Stomach (tissue), 9 donors: ENCODE measurements around the gene TMEM225B. TPM values are rescaled to one million over a fixed set of nuclear protein-coding genes. Genes with fewer than 3 reads are reported as not detected.

Experiments
- DNase-seq, 2 donors: peaks; one replicate each; pipeline versions ENCODE4 v3.0.0 to v3.0.0-alpha.2; 2013 to 2019
- H3K27ac ChIP-seq, 5 donors: fragments of 200-600 bp in 4 of 5; sonication (generic) in 4 of 5; one replicate each; pipeline ENCODE4 v1.5.1; 2013 to 2019; ENCODE audit warnings: mild to moderate bottlenecking in 1 of 5, moderate library complexity in 1 of 5
- H3K27me3 ChIP-seq, 3 donors: fragments of 200-600 bp; sonication (generic); one replicate each; pipeline ENCODE4 v1.5.1; 2017 to 2019; ENCODE audit warnings: mixed run types in 1 of 3
- H3K36me3 ChIP-seq, 4 donors: fragments of 200-600 bp; sonication (generic); 1 replicate in 3 of 4; 2 replicates in 1 of 4; pipeline ENCODE4 v1.5.1; 2016 to 2019
- H3K4me1 ChIP-seq, 4 donors: fragments of 200-600 bp; sonication (generic); one replicate each; pipeline ENCODE4 v1.5.1; 2016 to 2019
- H3K4me3 ChIP-seq, 4 donors: fragments of 200-600 bp; sonication (generic) in 3 of 4; one replicate each; pipeline ENCODE4 v1.5.1; 2016 to 2019; ENCODE audit warnings: mild to moderate bottlenecking in 1 of 4
- H3K9me3 ChIP-seq, 4 donors: fragments of 200-600 bp; sonication (generic); one replicate each; pipeline ENCODE4 v1.5.1; 2016 to 2019
- CTCF ChIP-seq, 7 experiments: fragments of 450-650 bp in 4 of 7; fragments of 200-600 bp in 3 of 7; sonication (generic) in 3 of 7; IDR thresholded peaks; one replicate each; pipeline ENCODE4 v1.5.1; 2016 to 2019; ENCODE audit warnings: antibody characterized with exemption in 7 of 7, control low read depth in 2 of 7, mild to moderate bottlenecking in 1 of 7
- EP300 ChIP-seq: sonication (generic); formaldehyde crosslinking; IDR thresholded peaks from one replicate; pipeline ENCODE4 v1.6.1; 2017; ENCODE audit warnings: antibody characterized with exemption
- POLR2A ChIP-seq, 4 donors: fragments of 450-650 bp; IDR thresholded peaks; one replicate each; pipeline ENCODE4 v1.6.1; 2016; ENCODE audit warnings: antibody characterized with exemption in 4 of 4, control low read depth in 2 of 4, mild to moderate bottlenecking in 1 of 4, moderate library complexity in 1 of 4
- POLR2AphosphoS5 ChIP-seq, 3 donors: sonication (generic); formaldehyde crosslinking; IDR thresholded peaks; one replicate each; pipeline ENCODE4 v1.6.1; 2016; ENCODE audit warnings: antibody characterized with exemption in 3 of 3
- WGBS, 5 donors: extraction: QIAGEN DNeasy Blood & Tissue Kit in 3 of 5; methylation state at CpG; one replicate each; pipeline versions ENCODE4 v1.1.5 to v1.1.7; 2013 to 2018; 5-methylcytosine and 5-hydroxymethylcytosine counted together
- intact Hi-C: fragments of 100-400 bp; cut with DNase I; formaldehyde crosslinking; loops from one replicate; pipeline ENCODE4 v1.15.1; 2023; ENCODE audit warnings: low total_unique reads
- polyA plus RNA-seq, 3 donors: library from polyadenylated mRNA; stranded (reverse); fragments of 200-250 nt; gene quantifications; one replicate each; pipeline ENCODE4 v1.2.3, GENCODE V29; 2013
- total RNA-seq, 5 donors: library from RNA; depleted of rRNA; stranded (reverse); fragments of >200 nt; gene quantifications; one replicate each; pipeline versions ENCODE4 v1.1.0 to v1.2.3, GENCODE V29; 2014 to 2016
- donor health status: healthy with polysubstance abuse.
- donor health status: Bipolar disorder and iron deficiency.
- donor health status: healthy.

The TMEM225B gene
- total and polyA plus RNA-seq, 8 donors = 0.73 to 4.3 (median 0.98) TPM; not detected in 4

GRCh38 chr7:99621271-99621670 is 23.2 kb downstream of the TMEM225B start:
- Histone ChIP-seq H3K27me3 (no peaks in the 10 kb centered on the region), H3K4me1 (peaks cover 8 to 22% (median 15%) of the 10 kb centered on the region in 4 donors), H3K27ac (no peak overlapping the region), H3K4me3 (no peak overlapping the region), H3K36me3 (peaks cover 70 to 83% (median 80%) of the 10 kb centered on the region in 4 donors), H3K9me3 (no peaks in the 10 kb centered on the region)
- WGBS, 5 donors = 87 to 94% (median 91%) methylated on average over 5 of the region's 5 CpGs
- TF ChIP-seq CTCF (IDR thresholded peaks at IDR 0.05) (no peak), POLR2A (IDR thresholded peaks at IDR 0.05) (no peak), EP300 (no peak), POLR2AphosphoS5 (IDR thresholded peaks at IDR 0.05) (no peak)
- DNase-seq = no peak
- intact Hi-C loops = no loop called here

DNA sequence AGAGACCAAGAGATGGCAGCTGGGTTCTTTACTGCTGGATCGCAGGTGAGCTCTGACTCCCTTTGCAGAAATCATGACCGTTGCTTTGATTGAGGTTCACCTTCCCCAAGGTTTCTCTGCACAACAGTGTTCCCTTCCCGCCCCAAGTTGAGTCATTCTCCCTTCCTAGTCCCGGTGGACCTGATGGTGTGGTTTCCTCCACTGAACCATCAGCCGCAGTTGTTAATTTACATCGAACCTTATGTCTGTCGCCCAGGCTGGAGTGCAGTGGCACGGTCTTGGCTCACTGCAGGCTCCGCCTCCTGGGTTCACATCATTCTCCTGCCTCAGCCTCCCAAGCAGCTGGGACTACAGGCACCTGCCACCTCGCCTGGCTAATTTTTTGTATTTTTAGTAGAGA is 24.5 kb downstream of the TMEM225B start:
- H3K36me3 ChIP-seq = peaks cover 79 to 96% (median 93%) of the 10 kb centered on the region in 4 donors
- TF ChIP-seq CTCF (IDR thresholded peaks at IDR 0.05) = no peak
- peaks cover 4 to 16% (median 11%) of the 10 kb centered on the region in 4 donors for H3K4me1 ChIP-seq
- intact Hi-C loops = no loop called here
- no peaks in the 10 kb centered on the region for H3K27me3 ChIP-seq
- H3K27ac ChIP-seq = no peak overlapping the region
- no peak for DNase-seq
- H3K4me3 ChIP-seq = no peak overlapping the region
- H3K9me3 ChIP-seq = no peaks in the 10 kb centered on the region
- WGBS, 5 donors = 87 to 94% (median 92%) methylated on average over 10 of the region's 10 CpGs

- H3K36me3 ChIP-seq = peaks cover 79 to 100% (median 99%) of the 10 kb centered on the region in 4 donors
- no peak overlapping the region for H3K27ac ChIP-seq
- no peak for TF ChIP-seq POLR2AphosphoS5 (IDR thresholded peaks at IDR 0.05)
- no peak for TF ChIP-seq EP300
- TF ChIP-seq POLR2A (IDR thresholded peaks at IDR 0.05) = no peak
- no peak for TF ChIP-seq CTCF (IDR thresholded peaks at IDR 0.05)
These were observed 25.1 kb downstream of the TMEM225B start for GRCh38 chr7:99623091-99623693.

DNA sequence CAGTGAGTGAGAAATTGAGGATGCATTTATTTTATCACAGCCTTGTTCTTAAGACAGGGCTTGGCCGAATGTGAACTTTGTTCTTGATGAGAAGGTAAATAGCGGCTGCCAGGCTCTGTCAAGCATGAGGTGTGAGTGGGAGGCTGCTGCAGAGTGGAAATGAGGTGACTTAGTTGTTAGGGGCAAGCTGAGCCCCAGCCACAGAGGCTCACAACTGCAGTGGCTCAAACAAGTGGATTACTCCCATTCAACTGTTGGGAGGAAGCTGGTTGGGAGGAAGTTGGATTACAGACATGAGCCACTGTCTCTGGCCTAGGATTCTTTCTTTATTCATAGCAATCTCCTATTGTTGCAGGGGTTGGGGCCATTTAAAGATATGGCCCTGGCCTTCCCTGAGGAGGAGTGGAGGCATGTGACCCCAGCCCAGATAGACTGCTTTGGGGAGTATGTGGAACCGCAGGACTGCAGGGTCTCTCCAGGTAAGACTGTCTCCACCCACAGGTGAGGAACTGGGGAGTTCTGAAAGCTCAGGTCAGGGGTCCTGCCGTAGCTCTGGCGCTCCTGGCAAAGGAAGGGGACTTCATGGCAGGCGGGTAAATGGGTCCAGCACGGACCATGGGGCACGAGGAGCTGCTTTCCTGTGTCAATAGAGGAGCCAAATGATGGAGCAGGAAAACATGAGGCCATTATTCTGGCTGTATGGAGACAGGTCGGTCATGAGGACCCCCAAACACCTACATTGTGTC is 25.8 kb downstream of the TMEM225B start:
- WGBS, 5 donors = 73 to 90% (median 85%) methylated on average over 9 of the region's 9 CpGs
- peaks cover 86 to 100% (median 100%) of the 10 kb centered on the region in 4 donors for H3K36me3 ChIP-seq
- no peaks in the 10 kb centered on the region for H3K9me3 ChIP-seq
- peaks cover 0 to 3% (median 1%) of the 10 kb centered on the region in 4 donors for H3K4me1 ChIP-seq
- intact Hi-C loops = no loop called here
- H3K27ac ChIP-seq = peak overlapping the region in 1 of 5 donors; percentile 37
- peak in 1 of 2 donors; percentile 20 for DNase-seq
- TF ChIP-seq POLR2A (IDR thresholded peaks at IDR 0.05) (no peak), POLR2AphosphoS5 (IDR thresholded peaks at IDR 0.05) (no peak), EP300 (no peak), CTCF (IDR thresholded peaks at IDR 0.05) (no peak)
- H3K4me3 ChIP-seq = no peak overlapping the region
- H3K27me3 ChIP-seq = no peaks in the 10 kb centered on the region

More at GRCh38 chr7:99623091-99623693, 25.1 kb downstream of the TMEM225B start:
- DNase-seq = no peak
- 69 to 85% (median 82%) methylated on average over 7 of the region's 7 CpGs for WGBS, 5 donors
- Histone ChIP-seq H3K4me3 (no peak overlapping the region), H3K27me3 (no peaks in the 10 kb centered on the region), H3K4me1 (peaks cover 0 to 10% (median 5%) of the 10 kb centered on the region in 4 donors), H3K9me3 (no peaks in the 10 kb centered on the region)
- intact Hi-C loops = no loop called here
